MV-4-11 (cell line): ENCODE results near the gene CMTM2.
"Not testable (repeated sequence)": the region's sequence is repeated elsewhere in the genome, so short reads cannot be mapped to it uniquely, and the experiment has no call there.

Experiments
- DNase-seq: peaks from one replicate; lab custom pipeline; 2025; lab: John Stamatoyannopoulos, UW

CMTM2 gene

GRCh38 chr16:66581246-66581952 is 2.1 kb downstream of the CMTM2 start:
- no peak for DNase-seq

GRCh38 chr16:66585481-66586239 is 6.4 kb downstream of the CMTM2 start:
- no peak for DNase-seq

- no peak for DNase-seq
Measured at GRCh38 chr16:66587881-66588600, 8.8 kb downstream of the CMTM2 start.

GRCh38 chr16:66588981-66589713 is 9.9 kb downstream of the CMTM2 start:
- DNase-seq, result peak; percentile 44

GRCh38 chr16:66590322-66590721 is 11.1 kb downstream of the CMTM2 start:
- no peak for DNase-seq

- DNase-seq, result no peak
Measured at GRCh38 chr16:66591018-66591417, 11.8 kb downstream of the CMTM2 start.

- DNase-seq, result no peak
Measured at GRCh38 chr16:66592241-66592640, 13.0 kb downstream of the CMTM2 start.

- DNase-seq, result no peak
Measured at GRCh38 chr16:66592814-66593213, 13.6 kb downstream of the CMTM2 start.

GRCh38 chr16:66594739-66595138 is 15.5 kb downstream of the CMTM2 start:
- DNase-seq, result no peak

GRCh38 chr16:66596559-66596958 is 17.3 kb downstream of the CMTM2 start:
- DNase-seq, result not testable (repeated sequence)

- DNase-seq, result no peak
Measured at GRCh38 chr16:66596986-66597848, 18.0 kb downstream of the CMTM2 start.

- no peak for DNase-seq
Measured at GRCh38 chr16:66598111-66598510, 18.8 kb downstream of the CMTM2 start.

GRCh38 chr16:66599726-66600125 is 20.5 kb downstream of the CMTM2 start:
- no peak for DNase-seq

- no peak for DNase-seq
Measured at GRCh38 chr16:66600477-66600876, 21.2 kb downstream of the CMTM2 start.

- no peak for DNase-seq
Measured at GRCh38 chr16:66601471-66601870, 22.2 kb downstream of the CMTM2 start.

- peak; percentile 73 for DNase-seq
Measured at GRCh38 chr16:66603537-66604375, 24.5 kb downstream of the CMTM2 start.

- DNase-seq, result peak; percentile 47
Measured at GRCh38 chr16:66604376-66605176, 25.3 kb downstream of the CMTM2 start, which contains the start of gene CMTM3. TSS of gene CMTM3 (plus strand) at chr16:66604704. CDS start at chr16:66604806, 102 bp downstream.

GRCh38 chr16:66605177-66605978 is 26.1 kb downstream of the CMTM2 start:
- DNase-seq, result no peak
